ENCODE results near the gene POLR2L. TPM values are rescaled to one million over a fixed set of nuclear protein-coding genes. Genes with fewer than 3 reads are reported as not detected.

Gene POLR2L
- total RNA-seq, 1 donor from 2014 or later: 99.9 TPM

GRCh38 chr11:797296-798092 is 44.8 kb downstream of the POLR2L start:
- intact Hi-C loops (cut with micrococcal nuclease): loop anchor here (1.0 to 5.0 kb wide), 11 partner anchors 12 to 590 kb away; partner anchors contain the start of genes BET1L, HRAS, RIC8A and RNH1

- intact Hi-C loops (cut with micrococcal nuclease): loop anchor here (1.0 to 5.0 kb wide), 14 partner anchors 9 to 589 kb away; partner anchors contain the start of genes BET1L, DEAF1, GATD1 and HRAS
Observed at GRCh38 chr11:796565-797295, 45.6 kb downstream of the POLR2L start.

GRCh38 chr11:795634-796564 is 46.4 kb downstream of the POLR2L start:
- intact Hi-C loops (cut with micrococcal nuclease): loop anchor here (1.0 to 5.0 kb wide), 12 partner anchors 9 to 589 kb away; partner anchors contain the start of genes BET1L, DEAF1, GATD1 and HRAS

- intact Hi-C loops (cut with micrococcal nuclease): loop anchor here (5.0 kb wide), 1 partner anchor 588 kb away; the partner anchor contains the start of genes BET1L and RIC8A
Observed at GRCh38 chr11:794766-795633, 47.3 kb downstream of the POLR2L start.

GRCh38 chr11:794013-794765 is 48.1 kb downstream of the POLR2L start:
- intact Hi-C loops (cut with micrococcal nuclease): no loop called here

GRCh38 chr11:793556-793955 is 48.8 kb downstream of the POLR2L start:
- intact Hi-C loops (cut with micrococcal nuclease): no loop called here

GRCh38 chr11:792873-793272 is 49.5 kb downstream of the POLR2L start:
- intact Hi-C loops (cut with micrococcal nuclease): no loop called here

GRCh38 chr11:792535-792821 is 49.9 kb downstream of the POLR2L start:
- intact Hi-C loops (cut with micrococcal nuclease): no loop called here

GRCh38 chr11:791658-792534 is 50.4 kb downstream of the POLR2L start:
- intact Hi-C loops (cut with micrococcal nuclease): no loop called here

GRCh38 chr11:790721-791564 is 51.4 kb downstream of the POLR2L start:
- intact Hi-C loops (cut with micrococcal nuclease): no loop called here

- intact Hi-C loops (cut with micrococcal nuclease): no loop called here
Observed at GRCh38 chr11:789943-790342, 52.4 kb downstream of the POLR2L start, which contains the start of gene CEND1. CEND1 (minus strand) TSS chr11:790090; CDS start chr11:788576, 1,514 bp downstream.

Other genes with a start within 250 kb of the POLR2L start
- gene IRF7, start 226.6 kb downstream of the POLR2L start, total RNA-seq: 130 and 133 TPM in 2 replicates
- gene CDHR5, start 217.6 kb downstream of the POLR2L start, total RNA-seq: not detected in 2 replicates
- gene SCT, start 215.3 kb downstream of the POLR2L start, total RNA-seq: not detected in 2 replicates
- gene DRD4, start 205.3 kb downstream of the POLR2L start, total RNA-seq: 0.34 and 0.44 TPM in 2 replicates
- 46.7 and 51.9 TPM in 2 replicates for gene DEAF1, start 147.3 kb downstream of the POLR2L start, total RNA-seq
- 27.1 and 27.8 TPM in 2 replicates for gene TMEM80, start 146.7 kb downstream of the POLR2L start, total RNA-seq
- 11.9 and 12.9 TPM in 2 replicates for gene EPS8L2, start 136.3 kb downstream of the POLR2L start, total RNA-seq
- 259 and 274 TPM in 2 replicates for gene TALDO1, start 95.1 kb downstream of the POLR2L start, total RNA-seq
- 51.3 and 59.0 TPM in 2 replicates for gene GATD1, start 65.0 kb downstream of the POLR2L start, total RNA-seq
- gene CEND1, start 52.4 kb downstream of the POLR2L start, total RNA-seq: 4.0 and 4.1 TPM in 2 replicates
- gene SLC25A22, start 44.2 kb downstream of the POLR2L start, total RNA-seq: 60.2 and 65.2 TPM in 2 replicates
- 29.1 TPM in 2 replicates for gene PIDD1, start 37.3 kb downstream of the POLR2L start, total RNA-seq
- 1,883 and 1,900 TPM in 2 replicates for gene RPLP2, start 32.6 kb downstream of the POLR2L start, total RNA-seq
- gene PNPLA2, start 23.6 kb downstream of the POLR2L start, total RNA-seq: 57.2 and 58.7 TPM in 2 replicates
- 1.3 and 1.9 TPM in 2 replicates for gene CRACR2B, start 14.6 kb downstream of the POLR2L start, total RNA-seq
- 24.6 and 24.7 TPM in 2 replicates for gene CD151, start 9.6 kb downstream of the POLR2L start, total RNA-seq
- 10.8 and 11.2 TPM in 2 replicates for gene TSPAN4, start 323 bp upstream of the POLR2L start, total RNA-seq
- 53.4 and 54.7 TPM in 2 replicates for gene CHID1, start 68.3 kb upstream of the POLR2L start, total RNA-seq
- 67.6 and 69.7 TPM in 2 replicates for gene AP2A2, start 83.3 kb upstream of the POLR2L start, total RNA-seq
- gene MUC6, start 194.2 kb upstream of the POLR2L start, total RNA-seq: not detected in 2 replicates
- not detected in 2 replicates for gene MUC2, start 232.3 kb upstream of the POLR2L start, total RNA-seq